Lung (tissue), 12 donors: ENCODE data around the gene NONO. TPM values are rescaled to one million over a fixed set of nuclear protein-coding genes. Genes with fewer than 3 reads are reported as not detected.
"Not testable (repeated sequence)": the region's sequence is repeated elsewhere in the genome, so short reads cannot be mapped to it uniquely, and the experiment has no call there.

Experiments
- ATAC-seq: fragments of 200-7000 bp; cut with Tn5 transposase; one replicate; pipeline ENCODE4 v1.9.1; 2020; ENCODE audit warnings: moderate number of reproducible peaks; ENCODE audit not compliant: insufficient read depth, low FRiP score
- DNase-seq, 3 donors: peaks; one replicate each; pipeline ENCODE4 v3.0.0-alpha.2; 2013 to 2017
- H3K27ac ChIP-seq, 2 donors: one replicate each; pipeline ENCODE4 v1.5.1; 2013; ENCODE audit warnings: mild to moderate bottlenecking in 2 of 2, moderate library complexity in 2 of 2, control low read depth in 1 of 2, inconsistent platforms in 1 of 2, low read depth in 1 of 2, low read length in 1 of 2
- H3K27me3 ChIP-seq, 3 donors: one replicate each; pipeline ENCODE4 v1.5.1; 2013; ENCODE audit warnings: low read length in 2 of 3; ENCODE audit not compliant: control insufficient read depth in 3 of 3, insufficient read depth in 3 of 3
- H3K36me3 ChIP-seq, 4 donors: one replicate each; pipeline ENCODE4 v1.5.1; 2013; ENCODE audit warnings: low read length in 4 of 4, mild to moderate bottlenecking in 1 of 4, moderate library complexity in 1 of 4; ENCODE audit not compliant: control insufficient read depth in 4 of 4, insufficient read depth in 4 of 4
- H3K4me1 ChIP-seq, 5 donors: one replicate each; pipeline ENCODE4 v1.5.1; 2013; ENCODE audit warnings: low read length in 5 of 5, mild to moderate bottlenecking in 2 of 5, moderate library complexity in 1 of 5; ENCODE audit not compliant: control insufficient read depth in 5 of 5, insufficient read depth in 5 of 5
- H3K4me3 ChIP-seq: one replicate; pipeline ENCODE4 v1.5.1; 2013; ENCODE audit warnings: mild to moderate bottlenecking, control low read depth, moderate library complexity
- H3K9ac ChIP-seq, 2 donors: one replicate each; pipeline ENCODE4 v1.5.1; 2013; ENCODE audit warnings: low read length in 2 of 2, control low read depth in 1 of 2; ENCODE audit not compliant: insufficient read depth in 1 of 2
- H3K9me3 ChIP-seq, 4 donors: one replicate each; pipeline ENCODE4 v1.5.1; 2013; ENCODE audit warnings: low read length in 3 of 4, mild to moderate bottlenecking in 1 of 4, moderate library complexity in 1 of 4; ENCODE audit not compliant: control insufficient read depth in 4 of 4, insufficient read depth in 3 of 4
- CTCF ChIP-seq: IDR thresholded peaks from 2 replicates; pipeline ENCODE4 v1.5.1; 2012; ENCODE audit warnings: mild to moderate bottlenecking; ENCODE audit errors: control extremely low read depth, extremely low read depth
- WGBS, 2 donors: extraction: QIAGEN DNeasy Blood & Tissue Kit; methylation state at CpG; one replicate each; pipeline ENCODE4 v1.1.7; 2013; 5-methylcytosine and 5-hydroxymethylcytosine counted together
- polyA plus RNA-seq, 2 donors: library from polyadenylated mRNA; stranded (reverse); fragments of 200-250 nt; gene quantifications; one replicate each; pipeline ENCODE4 v1.2.1, GENCODE V29; 2013
- total RNA-seq, 2 donors: library from RNA; depleted of rRNA in 1 of 2; stranded (reverse); fragments of >200 nt in 1 of 2; gene quantifications; one replicate each; pipeline ENCODE4 v1.2.1, GENCODE V29; 2014 to 2021
- donor health status: control.
- donor health status: control.
- donor health status: Bipolar disorder and iron deficiency.
- donor health status: healthy.
- donor health status: DM: yes; HTN: yes; CAD: no.

The NONO gene
- total and polyA plus RNA-seq, 4 donors, result 93.5 to 336 (median 189) TPM

DNA sequence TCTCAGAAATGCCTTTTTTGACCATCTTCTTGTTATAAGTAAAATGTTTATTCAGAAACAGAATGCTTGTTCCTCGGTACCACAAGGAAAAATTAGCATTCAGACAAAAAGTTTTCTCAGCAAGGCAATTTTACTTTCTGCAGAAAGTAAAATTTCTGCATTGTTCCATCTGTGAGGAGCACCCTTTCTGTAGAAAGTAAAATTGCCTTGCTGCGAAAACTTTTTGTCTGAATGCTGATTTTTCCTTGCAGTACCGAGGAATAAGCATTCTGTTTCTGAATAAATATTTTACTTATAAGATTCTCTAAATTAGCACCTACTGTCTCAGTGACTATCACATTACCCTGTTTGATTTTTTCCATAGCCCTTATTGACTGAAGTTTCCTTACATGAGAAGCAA is 43.0 kb downstream of the NONO start:
- Histone ChIP-seq H3K27ac (no peak overlapping the region), H3K27me3 (no peaks in the 10 kb centered on the region), H3K9me3 (peaks cover 0 to 8% (median 2%) of the 10 kb centered on the region in 4 donors), H3K36me3 (no peaks in the 10 kb centered on the region), H3K9ac (no peak overlapping the region), H3K4me3 (no peak overlapping the region), H3K4me1 (no peaks in the 10 kb centered on the region)
- DNase-seq (no peak), ATAC-seq (no peak)
- WGBS, 2 donors, result 93 to 98% methylated on average over 3 of the region's 3 CpGs
- no peak for TF ChIP-seq CTCF

DNA sequence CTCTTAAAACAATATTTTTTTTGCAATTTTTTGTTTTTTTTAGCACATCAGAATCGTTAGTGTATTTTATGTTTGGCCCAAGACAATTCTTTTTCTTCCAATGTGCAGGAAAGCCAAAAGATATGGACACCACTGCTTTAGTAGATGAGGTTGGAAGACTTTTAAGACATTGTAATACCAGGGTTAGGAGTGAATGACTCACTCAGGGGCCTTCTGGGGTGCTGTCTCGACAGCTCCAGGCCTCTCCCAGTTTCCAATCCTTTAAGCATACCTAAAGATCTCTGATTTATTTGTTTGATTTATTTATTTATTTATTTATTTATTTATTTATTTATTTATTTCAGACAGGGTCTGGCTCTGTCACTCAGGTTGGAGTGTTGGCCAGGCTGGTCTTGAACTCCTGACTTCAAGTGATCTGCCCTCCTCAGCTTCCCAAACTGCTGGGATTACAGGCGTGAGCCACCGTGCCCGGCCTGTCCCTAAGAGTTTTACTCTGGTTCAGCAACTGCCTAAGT is 65.8 kb downstream of the NONO start:
- not testable (repeated sequence) for ATAC-seq, H3K27me3 ChIP-seq, H3K4me1 ChIP-seq, H3K4me3 ChIP-seq, DNase-seq, H3K36me3 ChIP-seq, H3K27ac ChIP-seq, H3K9ac ChIP-seq, H3K9me3 ChIP-seq
- WGBS, 2 donors, result 52 to 88% methylated on average over 2 of the region's 5 CpGs

DNA sequence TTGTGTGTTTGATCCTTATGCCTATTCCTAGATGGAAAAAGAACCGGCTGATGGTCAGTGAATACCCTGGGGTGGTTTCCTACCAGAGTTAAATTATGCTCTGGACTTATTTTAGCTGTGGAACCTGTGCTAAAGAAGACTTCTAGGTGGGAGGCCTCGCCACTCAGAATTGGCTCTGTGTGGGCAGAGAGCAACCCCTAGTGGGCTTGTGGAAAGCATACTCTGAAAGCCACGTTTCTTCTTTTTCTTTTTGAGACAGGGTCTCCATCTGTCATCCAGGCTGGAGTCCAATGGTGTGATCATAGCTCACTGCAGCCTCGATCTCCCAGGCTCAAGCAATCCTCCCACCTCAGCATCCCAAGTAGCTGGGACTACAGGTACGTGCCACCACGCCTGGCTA is 66.4 kb downstream of the NONO start:
- 11 to 47% methylated on average over 1 to 2 of the region's 6 CpGs for WGBS, 2 donors
- not testable (repeated sequence) for H3K4me3 ChIP-seq, H3K36me3 ChIP-seq, H3K27me3 ChIP-seq, DNase-seq, H3K4me1 ChIP-seq, H3K9ac ChIP-seq, H3K9me3 ChIP-seq, H3K27ac ChIP-seq, ATAC-seq

Other genes with a start within 250 kb of the NONO start
- gene SNX12, start 215.3 kb upstream of the NONO start, total RNA-seq, result 10 to 100 TPM; 42.0 to 67.7 TPM
- 10 to 100 TPM; 22.7 to 35.1 TPM for gene SNX12, start 215.3 kb upstream of the NONO start, polyA plus RNA-seq
- gene FOXO4, start 187.8 kb upstream of the NONO start, total RNA-seq, result 10 to 100 TPM; 13.9 to 16.3 TPM
- 10 to 100 TPM in 1 of 2 donors, 1 to 10 TPM in 1; 9.4 to 10.8 TPM for gene FOXO4, start 187.8 kb upstream of the NONO start, polyA plus RNA-seq
- gene CXorf65, start 176.9 kb upstream of the NONO start, total RNA-seq, result not detected
- 1 to 10 TPM in 1 of 2 donors, under 1 TPM in 1; 0.95 to 2.6 TPM for gene CXorf65, start 176.9 kb upstream of the NONO start, polyA plus RNA-seq
- gene IL2RG, start 172.1 kb upstream of the NONO start, total RNA-seq, result 10 to 100 TPM; 14.0 to 25.8 TPM
- gene IL2RG, start 172.1 kb upstream of the NONO start, polyA plus RNA-seq, result 100 to 1,000 TPM in 1 of 2 donors, 10 to 100 TPM in 1; 13.5 to 136 TPM
- gene MED12, start 165.0 kb upstream of the NONO start, total RNA-seq, result 10 to 100 TPM; 36.1 to 41.1 TPM
- gene MED12, start 165.0 kb upstream of the NONO start, polyA plus RNA-seq, result 10 to 100 TPM; 10.3 to 13.8 TPM
- gene NLGN3, start 138.8 kb upstream of the NONO start, total RNA-seq, result 1 to 10 TPM in 1 of 2 donors, under 1 TPM in 1; 0.86 to 1.5 TPM
- under 1 TPM; 0.20 to 0.71 TPM for gene NLGN3, start 138.8 kb upstream of the NONO start, polyA plus RNA-seq
- gene GJB1, start 60.4 kb upstream of the NONO start, total RNA-seq, result 1 to 10 TPM in 1 of 2 donors, not detected in 1; 3.7 TPM
- gene GJB1, start 60.4 kb upstream of the NONO start, polyA plus RNA-seq, result 1 to 10 TPM in 1 of 2 donors, under 1 TPM in 1; 0.42 to 2.9 TPM
- 10 to 100 TPM; 21.5 to 23.4 TPM for gene ZMYM3, start 29.5 kb upstream of the NONO start, total RNA-seq
- 1 to 10 TPM; 5.8 to 9.9 TPM for gene ZMYM3, start 29.5 kb upstream of the NONO start, polyA plus RNA-seq
- 1 to 10 TPM; 2.7 to 3.5 TPM for gene ITGB1BP2, start 18.1 kb downstream of the NONO start, total RNA-seq
- under 1 TPM; 0.79 to 0.98 TPM for gene ITGB1BP2, start 18.1 kb downstream of the NONO start, polyA plus RNA-seq
- 10 to 100 TPM; 36.6 to 77.4 TPM for gene TAF1, start 82.7 kb downstream of the NONO start, total RNA-seq
- gene TAF1, start 82.7 kb downstream of the NONO start, polyA plus RNA-seq, result 10 to 100 TPM in 1 of 2 donors, 1 to 10 TPM in 1; 9.5 to 14.7 TPM
- 100 to 1,000 TPM in 1 of 2 donors, 10 to 100 TPM in 1; 91.3 to 385 TPM for gene OGT, start 249.5 kb downstream of the NONO start, total RNA-seq
- 10 to 100 TPM; 32.3 to 54.2 TPM for gene OGT, start 249.5 kb downstream of the NONO start, polyA plus RNA-seq